DMS114 treated with DMSO at 0.1 percent for 48 hours (cell line): Measurements from ENCODE around the gene YIPF3.
"Not testable (repeated sequence)": the region's sequence is repeated elsewhere in the genome, so short reads cannot be mapped to it uniquely, and the experiment has no call there.

Experiments
- DNase-seq: peaks from one replicate; lab custom pipeline; 2025; ENCODE audit not compliant: unreplicated experiment; lab: John Stamatoyannopoulos, UW

The YIPF3 gene

DNA sequence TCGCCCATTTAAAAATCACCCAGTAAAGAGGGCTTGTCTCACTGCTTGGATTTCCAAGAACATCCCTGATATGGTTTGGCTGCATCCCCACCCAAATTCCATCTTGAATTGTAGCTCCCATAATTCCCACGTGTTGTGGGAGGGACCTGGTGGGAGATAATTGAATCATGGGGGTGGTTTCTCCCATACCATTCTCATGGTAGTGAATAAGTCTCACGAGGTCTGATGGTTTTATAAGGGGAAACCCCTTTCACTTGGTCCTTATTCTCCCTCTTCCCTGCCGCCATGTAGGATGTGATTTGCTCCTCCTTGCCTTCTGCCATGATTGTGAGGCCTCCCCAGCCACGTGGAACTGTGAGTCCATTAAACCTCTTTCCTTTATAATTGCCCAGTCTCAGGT lies 49.5 kb downstream of the YIPF3 start:
- DNase-seq = not testable (repeated sequence)

DNA sequence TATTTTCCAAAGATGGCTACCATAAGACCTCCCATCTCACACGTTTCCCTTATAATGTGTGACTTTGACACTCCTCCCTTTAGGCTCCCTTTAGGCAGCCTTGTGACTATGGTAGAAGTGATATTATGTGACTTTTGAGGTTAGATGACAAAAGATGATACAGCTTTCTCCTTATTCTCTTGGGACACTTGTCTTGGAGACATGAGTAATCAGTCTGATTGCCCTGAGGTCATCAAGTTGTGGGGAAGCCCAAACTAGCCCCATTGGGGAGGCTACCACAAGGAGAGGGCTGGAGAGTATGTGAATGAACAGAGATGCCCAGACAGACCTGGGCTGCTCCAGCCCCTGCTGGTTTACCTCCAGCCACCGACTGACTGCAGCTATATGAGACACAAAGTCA lies 50.8 kb downstream of the YIPF3 start:
- no peak for DNase-seq

DNA sequence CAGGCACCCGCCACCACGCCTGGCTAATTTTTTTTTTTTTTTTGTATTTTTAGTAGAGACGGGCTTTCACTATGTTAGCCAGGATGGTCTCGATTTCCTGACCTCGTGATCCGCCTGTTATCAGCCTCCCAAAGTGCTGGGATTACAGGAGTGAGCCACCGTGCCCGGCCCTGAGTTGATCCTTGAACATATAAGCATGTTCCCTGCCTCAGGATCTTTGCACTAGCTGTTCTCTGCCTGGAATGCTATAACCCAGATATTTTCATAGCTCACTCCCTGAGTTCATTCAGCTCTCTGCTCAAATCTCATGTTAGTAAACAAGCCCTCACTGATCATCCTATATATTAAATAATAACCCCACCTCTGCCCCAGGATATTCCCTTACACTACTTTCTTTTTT lies 52.4 kb downstream of the YIPF3 start:
- no peak for DNase-seq

DNA sequence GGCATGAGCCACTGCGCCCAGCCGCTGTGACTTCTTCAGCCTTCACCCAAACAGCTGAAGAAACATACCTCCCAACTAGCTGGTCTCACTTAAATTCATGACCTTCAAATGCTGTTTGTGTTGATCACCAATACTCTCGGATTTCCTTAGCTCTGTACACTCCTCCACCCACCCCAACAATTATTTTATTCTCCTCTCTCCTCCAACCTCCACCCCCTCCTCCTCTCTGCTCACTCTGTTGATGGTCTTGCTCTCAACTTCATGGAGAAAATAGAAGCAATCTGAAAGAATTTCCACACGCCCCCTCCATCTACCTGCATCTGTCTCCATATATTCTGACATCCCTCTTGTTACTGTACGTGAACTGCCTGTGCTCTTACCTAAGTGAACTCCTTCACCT lies 54.8 kb downstream of the YIPF3 start:
- DNase-seq = no peak
